ENCODE measurements around the gene SOCS1.

The SOCS1 gene

DNA sequence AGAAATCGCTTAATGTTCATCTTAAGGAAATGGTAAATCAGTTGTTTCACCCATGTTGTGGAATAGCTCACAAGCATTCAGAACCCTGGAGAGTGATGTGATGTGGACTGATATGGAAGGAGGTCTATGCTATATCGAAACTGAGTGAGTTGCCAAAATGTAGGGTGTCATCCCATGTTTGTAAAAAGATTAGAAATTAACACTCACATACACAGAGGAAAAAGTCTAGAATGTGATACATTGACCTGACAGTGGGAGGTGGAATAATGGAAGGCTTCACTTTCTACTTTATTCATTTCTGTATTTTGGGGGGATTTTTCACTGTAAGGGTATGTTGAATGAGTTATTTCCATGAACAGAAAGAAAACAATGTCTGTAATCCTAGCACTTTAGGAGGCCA is 29.8 kb upstream of the SOCS1 start:
- no peak for DNase-seq (ENCODE audit: low read depth in 2 of 2)

DNA sequence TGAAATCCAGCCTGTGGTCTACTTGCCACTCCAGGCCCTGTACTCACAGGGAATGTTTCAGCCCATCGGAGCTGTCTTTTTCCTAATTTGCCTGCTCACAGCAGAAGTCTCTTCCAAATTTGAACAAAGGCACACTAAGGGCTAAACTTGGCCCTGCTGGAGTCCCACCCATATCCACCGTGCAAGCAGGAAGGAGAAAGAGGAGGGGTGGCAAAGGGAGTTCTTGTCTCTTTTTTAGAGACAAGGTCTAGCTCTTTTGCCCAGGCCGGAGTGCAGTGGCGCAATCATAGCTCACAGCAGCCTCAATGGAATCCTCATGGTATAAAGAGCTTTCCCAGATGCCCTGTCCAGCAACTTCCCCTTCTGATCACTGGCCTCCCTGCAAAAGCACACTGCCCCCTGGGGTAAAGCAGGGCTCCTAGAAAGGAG is 27.8 kb upstream of the SOCS1 start:
- DNase-seq (ENCODE audit: low read depth in 2 of 2) = no peak

DNA sequence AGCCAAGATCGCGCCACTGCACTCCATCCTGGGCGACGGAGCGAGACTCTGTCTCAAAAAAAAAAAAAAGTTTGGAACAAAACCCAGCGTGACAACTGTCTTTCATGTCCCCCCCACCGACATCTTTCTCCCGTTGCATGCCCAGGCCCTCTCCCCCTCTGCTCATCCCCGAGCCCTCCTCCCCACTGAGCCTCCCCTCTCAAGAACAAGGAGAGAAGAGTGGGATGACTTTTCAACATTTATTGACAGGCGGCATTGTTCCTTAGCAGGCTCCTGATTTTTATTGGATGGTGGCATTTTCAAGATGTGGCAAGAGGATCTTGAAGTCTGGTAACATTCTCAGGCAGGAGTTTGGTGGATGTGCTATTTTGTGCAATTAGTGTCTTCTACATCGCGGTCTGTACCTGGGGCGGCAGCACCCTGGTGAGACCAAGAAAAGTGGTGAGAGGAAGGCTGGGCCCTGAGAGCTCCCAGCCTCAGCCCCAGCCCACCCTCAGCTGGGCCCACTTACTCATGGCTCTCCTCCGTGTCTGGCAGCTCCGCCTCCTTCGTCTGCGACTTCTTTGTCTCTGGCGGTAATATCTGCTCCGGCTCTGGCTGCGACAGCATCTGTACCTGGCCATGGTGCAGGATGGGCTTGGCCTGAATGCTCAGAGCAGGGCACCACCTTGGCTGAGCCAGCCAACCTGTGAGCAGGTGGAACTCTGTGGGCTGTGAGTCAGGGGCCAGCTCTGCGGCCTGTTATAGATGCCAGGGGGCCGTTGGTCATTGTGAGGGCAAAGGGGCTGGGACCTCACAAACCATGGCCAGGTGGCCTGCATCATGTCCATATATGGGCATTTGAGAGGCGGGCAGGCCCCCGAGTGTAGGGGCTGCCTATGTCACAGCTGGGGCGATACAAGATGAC is 24.9 kb upstream of the SOCS1 start, which contains the start of gene PRM1:
Gene PRM1 (minus strand): TSS at position 715 of the 907 bp plus-strand sequence. CDS start 92 bp downstream, at position 623.
- no peak for DNase-seq (ENCODE audit: low read depth in 2 of 2)

DNA sequence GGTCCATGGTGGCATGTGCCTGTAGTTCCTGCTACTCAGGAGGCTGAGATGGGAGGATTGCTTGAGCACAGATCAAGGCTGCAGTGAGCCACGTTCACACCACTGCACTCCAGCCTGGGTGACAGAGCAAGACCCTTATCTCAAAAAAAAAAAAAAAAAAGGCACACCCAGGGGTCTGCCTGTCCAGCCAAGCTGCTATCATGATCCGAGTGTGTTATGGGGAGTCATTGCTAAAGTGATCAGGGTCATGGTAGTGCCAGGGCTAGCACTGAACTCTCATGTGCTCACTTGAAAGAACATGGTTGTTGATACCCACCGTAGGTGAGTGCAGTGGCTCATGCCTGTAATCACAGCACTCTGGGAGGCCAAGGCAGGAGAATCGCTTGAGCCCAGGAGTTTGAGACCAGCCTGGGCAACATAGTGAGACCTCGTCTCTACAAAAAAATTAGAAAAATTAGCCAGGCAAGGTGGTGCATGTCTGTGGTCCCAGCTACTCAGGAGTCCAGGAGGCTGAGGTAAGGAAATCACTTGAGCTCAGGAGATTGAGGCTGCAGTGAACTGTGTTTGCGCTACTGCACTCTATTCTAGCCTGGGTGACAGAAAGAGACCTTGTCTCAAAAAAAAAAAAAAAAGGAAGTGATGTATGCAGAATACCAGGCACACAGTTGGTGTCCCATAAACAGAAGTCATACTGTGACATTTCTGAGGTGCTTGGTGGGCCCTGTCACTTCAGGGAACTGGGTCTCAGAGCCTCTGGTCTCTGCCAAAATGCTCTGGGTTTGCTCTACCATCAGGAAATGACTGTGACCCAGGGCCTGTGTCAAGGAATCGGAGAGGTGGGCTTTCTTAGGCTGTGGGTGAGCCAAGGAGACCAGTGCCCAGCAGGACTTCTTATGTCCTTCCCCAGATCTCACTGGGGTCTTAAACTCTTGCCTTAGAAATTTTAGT is 23.0 kb upstream of the SOCS1 start:
- DNase-seq (ENCODE audit: low read depth in 2 of 2) = no peak

DNA sequence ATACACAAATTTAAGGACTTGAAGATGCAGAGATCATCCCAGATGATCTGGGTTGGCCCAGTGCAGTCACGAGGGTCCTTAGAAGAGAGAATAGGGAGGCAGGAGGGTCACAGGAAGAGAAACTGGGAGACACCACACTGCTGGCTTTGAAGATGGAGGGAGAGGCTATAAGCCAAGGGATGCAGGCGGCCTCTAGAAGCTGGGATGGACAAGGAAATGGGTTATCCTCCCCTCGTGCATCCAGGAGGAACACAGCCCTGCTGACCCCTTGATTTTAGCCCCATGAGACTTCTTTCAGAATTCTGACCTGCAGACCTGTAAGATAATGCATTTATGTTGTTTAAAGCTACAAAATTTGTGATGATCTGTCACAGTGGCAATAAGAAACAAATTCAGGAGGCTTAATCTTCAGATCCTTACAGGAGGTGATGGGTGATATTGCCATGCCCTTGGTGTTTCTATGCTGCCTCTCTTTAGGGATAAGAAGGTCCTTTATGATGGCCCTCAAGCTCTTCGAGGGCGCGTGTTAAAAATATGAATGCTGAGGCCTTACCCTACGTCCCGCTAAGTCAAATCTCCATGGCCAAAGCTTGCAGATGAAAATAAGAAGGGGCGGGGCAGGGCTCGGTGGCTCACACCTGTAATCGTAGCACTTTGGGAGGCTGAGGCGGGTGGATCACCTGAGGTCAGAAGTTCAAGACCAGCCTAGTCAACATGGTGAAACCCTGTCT is 21.8 kb upstream of the SOCS1 start:
- DNase-seq (ENCODE audit: low read depth in 2 of 2) = no peak

DNA sequence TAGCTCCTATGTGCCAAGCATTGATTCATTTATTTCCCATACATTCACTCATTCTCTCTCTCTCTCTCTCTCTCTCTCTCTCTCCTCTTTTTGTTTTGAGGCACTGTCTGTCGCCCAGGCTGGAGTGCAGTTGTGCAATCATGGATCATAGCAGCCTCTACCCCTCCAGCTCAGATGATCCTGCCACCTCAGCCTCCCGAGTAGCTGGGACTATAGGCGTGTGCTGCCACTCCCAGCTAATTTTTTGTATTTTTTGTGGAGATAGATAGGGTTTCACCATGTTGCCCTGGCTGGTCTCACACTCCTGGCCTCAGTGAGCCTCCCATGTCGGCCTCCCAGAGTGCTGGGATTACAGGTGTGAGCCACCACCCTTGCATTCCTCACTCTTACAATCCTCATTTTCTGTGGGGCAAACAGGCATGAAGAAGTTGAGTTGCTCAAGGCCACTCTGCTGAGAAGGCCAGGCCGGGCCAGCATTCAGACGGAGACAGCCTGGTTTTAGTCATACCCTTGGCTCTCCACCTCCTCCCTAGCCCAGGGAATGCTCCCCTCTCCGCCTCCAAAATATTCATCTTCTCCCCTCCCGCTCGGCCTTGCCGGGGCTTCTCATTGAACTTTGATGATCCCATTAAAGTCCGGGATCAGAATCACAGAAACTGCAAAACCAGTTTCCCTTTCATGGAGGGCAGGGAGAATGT is 21.0 kb upstream of the SOCS1 start:
- DNase-seq (ENCODE audit: low read depth in 2 of 2) = no peak

DNA sequence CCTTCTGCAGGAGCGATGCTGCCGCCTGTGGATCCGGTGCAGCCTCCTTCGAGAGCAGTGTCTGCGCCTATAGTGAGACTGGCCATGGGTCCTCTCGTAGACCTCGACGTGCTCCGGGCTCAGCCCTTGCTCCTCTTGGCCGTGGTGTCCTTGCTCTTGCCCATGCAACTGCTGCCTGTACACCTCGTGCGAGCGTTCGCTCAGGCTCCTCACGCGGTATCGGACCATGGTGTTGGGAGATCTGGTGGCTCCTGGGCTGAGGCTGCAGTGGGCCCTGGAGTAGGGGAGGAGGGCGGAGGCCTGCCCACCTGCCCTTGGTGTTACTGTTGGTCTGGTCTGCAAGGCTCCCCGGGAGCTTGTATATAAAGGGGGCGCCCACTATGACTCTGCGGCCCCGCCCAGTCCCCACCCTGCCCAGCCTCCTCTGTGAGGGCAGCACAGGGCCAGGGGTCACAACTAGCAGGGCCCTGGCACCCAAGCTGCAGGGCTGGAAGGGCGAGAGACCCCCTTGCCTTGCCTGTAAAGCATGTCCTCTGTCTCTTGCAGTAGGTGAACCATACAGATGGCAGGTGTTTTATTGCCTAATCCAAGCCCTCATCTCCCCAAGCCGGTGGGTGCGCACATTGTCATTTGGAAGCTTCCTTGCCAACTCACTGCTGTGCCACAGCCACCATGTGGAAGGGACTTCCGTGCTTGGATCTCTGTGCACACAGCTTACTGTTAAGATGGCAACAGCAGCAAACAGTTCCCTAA is 20.3 kb upstream of the SOCS1 start, which contains the start of gene PRM2:
Gene PRM2 (minus strand): TSS at position 338 of the 753 bp plus-strand sequence. CDS start 110 bp downstream, at position 228.
- DNase-seq (ENCODE audit: low read depth in 2 of 2) = no peak

DNA sequence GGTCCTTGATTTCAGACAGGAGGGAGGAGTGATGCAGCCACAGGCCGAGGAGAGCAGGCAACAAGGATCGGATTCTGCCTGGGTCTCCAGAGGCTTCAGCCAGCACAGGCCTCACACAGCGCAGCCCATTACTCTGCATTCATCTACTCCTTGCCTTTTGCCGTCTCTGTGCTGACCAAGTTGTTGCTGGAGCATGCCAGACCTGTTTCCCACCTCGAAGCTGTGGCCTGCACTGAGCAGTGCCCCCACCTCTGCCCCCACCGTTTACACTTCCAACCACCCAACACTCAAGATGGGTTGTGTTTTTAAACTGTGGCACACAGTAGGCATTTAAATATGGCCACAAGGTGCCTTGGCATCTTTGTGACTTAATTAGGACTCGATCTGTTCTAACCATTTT is 19.0 kb upstream of the SOCS1 start:
- no peak for DNase-seq (ENCODE audit: low read depth in 2 of 2)

DNA sequence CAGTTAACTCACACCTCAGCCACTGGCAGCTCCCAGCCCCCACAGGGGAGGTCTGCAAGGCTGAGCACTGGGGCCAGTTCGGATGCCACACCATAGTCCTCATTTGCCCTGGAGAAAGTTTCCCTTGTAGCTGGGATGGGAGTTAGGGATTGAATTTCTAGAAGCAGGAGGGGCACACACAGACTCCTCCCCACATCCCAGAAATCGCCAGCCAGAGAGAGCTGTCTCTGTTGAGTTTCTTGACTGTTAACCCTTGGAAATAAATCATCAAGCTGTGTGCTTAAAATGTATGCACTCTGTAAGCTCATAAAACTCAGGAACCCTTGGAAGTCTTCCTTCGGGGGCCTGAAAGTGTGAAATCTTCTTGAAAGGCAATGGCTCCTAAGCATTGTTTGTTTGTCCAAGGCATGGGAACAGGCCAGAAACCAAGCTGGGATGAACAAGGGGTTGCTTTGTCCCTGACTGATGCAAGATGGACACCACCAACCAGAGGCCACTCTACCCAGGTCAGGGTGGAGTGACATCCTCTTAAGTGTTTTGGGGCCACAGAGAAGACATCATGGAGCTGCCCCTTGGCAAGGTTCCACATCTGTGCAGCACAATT is 17.8 kb upstream of the SOCS1 start:
- no peak for DNase-seq (ENCODE audit: low read depth in 2 of 2)

DNA sequence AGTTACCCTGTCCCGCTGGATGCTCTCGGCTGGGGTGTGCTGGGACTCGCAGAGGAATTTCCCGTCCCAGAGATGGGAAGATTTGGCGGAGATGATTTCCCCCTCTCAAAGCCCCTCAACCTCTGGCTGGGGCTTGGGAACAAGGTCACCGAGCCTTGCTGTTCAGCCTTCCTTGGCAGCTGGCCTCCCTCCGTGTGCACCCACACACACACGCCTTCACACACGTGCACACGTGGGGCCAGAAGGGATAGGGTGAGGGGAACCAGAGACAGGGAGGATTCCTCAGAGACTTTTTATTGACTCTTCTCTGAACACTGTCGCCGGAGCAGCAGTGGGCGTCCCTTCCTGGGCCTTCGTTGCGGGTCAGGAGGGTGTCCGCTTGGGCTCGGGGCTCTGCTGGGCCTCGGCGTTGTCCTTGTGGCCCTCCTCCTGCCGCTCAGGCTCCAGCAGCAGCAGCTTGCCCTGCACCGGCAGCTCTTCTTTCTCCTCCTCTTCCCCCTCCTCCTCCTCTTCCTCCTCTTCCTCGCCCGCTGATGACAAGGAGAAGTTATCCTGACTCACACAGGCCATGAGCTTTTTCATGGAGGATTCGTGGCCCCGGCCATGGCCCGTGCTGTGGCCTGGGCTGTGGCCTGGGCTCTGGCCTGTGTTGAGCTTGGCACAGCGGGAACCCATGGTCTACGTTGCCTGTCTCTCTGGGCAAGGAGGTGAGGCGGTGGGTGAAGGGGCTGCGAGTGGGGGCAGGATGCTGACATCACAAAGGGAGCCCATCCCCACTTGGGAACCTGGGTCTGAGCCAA is 17.1 kb upstream of the SOCS1 start, which contains the start of gene PRM3:
Gene PRM3 (minus strand): TSS at position 709 of the 800 bp plus-strand sequence. CDS start 34 bp downstream, at position 675.
- no peak for DNase-seq (ENCODE audit: low read depth in 2 of 2)

DNA sequence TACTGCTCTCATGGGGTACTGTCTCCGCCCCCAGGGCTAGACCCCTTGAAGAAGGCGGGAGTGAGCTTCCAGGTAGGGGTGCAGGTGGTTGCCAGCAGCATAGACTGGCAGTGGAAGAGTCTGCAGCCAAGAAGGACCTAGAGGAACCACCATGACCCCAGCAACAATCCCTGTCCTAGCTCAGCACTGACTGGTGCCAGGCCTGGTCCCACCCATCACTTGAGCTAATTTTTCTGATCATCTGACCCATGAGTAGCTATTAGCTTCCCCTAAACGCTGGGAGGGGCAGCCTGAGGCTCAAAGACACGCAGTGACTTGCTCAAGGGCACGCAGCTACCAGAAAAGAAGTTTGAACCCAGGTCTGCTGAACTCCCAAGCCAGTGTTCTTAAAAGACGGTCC is 16.5 kb upstream of the SOCS1 start:
- no peak for DNase-seq (ENCODE audit: low read depth in 2 of 2)

DNA sequence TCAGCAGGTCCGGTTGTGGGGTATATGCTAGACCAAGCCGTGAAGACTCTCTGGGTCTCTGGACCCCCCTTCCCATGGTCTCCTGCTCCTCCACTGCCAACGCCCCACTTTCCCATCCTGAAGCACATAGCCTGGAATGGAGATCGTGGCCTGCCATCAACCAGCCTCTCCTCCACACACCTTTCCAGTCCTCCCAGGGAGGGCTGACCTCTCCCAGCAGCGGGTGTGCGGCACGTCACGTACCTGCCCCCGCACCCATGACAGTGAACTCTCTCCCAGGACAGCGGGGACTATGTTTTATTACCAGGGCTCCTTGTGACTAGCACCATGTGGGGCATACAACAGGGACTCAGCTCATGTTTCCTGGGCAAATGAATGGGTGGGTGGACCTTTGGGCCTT is 15.6 kb upstream of the SOCS1 start:
- DNase-seq (ENCODE audit: low read depth in 2 of 2) = no peak

DNA sequence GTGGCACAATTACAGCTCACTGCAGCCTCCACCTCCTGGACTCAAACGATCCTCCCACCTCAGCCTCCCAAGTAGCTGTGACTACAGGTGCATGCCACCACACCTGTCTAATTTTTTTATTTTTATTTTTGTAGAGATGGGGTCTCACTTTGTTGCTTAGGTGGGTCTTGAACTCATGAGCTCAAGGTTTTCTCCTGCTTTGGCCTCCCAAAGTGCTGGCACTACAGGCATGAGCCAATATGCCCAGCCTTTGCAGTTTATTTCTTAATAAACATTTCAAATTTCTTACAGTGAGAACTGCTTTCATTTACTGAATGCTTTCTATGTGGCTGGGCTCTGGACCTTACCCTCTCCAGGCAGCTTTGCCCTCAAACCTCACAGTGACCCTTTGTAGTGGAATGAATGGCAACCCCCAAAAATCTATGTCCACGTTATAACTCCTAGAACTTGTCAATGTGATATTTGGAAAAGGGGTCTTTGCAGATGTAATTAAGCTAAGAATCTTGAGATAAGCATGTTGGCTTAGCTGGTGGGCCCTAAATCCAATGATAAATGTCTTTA is 14.7 kb upstream of the SOCS1 start:
- no peak for DNase-seq (ENCODE audit: low read depth in 2 of 2)

DNA sequence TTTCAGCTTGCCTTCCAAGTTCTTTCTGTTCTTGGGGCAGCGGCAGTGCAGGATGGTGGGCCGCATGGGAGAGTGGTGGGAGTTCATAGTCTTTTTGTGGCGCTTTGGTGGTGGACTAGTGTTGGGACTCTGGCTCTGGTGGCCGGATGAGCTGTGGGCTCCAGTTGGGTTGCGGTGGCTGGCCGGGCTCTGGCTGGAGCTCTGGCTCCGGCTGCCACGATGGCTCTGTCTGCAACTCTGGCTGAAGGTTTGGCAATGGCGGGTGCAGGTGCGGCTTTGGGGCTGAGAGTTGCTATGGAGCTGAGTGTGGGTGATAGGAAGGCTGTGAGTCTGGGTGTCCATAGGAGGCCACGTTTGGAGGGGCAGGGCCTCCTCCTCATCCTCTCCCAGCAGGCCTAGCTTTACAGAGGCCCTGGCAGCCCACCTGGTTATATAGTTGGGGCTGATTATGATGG is 12.9 kb upstream of the SOCS1 start, which contains the start of gene TNP2:
Gene TNP2 (minus strand): TSS at position 405 of the 455 bp plus-strand sequence. CDS start 63 bp downstream, at position 342.
- DNase-seq (ENCODE audit: low read depth in 2 of 2) = no peak

DNA sequence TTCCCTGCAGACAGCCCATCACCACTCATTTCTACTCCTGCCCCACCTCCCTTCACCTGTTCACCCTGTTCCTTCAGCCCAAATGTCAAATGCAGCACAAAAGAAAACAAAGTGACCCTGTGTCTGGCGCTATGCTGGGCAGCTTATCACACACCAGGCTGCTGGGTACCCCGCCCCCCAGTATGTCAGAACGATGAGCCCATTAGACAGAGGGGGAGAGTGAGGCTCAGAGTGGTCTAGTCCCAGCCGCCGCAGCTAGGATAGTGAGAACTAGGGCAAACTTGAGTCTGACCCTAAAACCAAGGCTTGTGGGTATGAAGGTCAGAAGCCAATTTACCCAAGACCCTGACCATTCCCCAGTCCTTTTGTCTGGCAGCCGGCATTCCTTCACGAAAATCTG is 9.1 kb upstream of the SOCS1 start:
- DNase-seq (ENCODE audit: low read depth in 2 of 2) = no peak

DNA sequence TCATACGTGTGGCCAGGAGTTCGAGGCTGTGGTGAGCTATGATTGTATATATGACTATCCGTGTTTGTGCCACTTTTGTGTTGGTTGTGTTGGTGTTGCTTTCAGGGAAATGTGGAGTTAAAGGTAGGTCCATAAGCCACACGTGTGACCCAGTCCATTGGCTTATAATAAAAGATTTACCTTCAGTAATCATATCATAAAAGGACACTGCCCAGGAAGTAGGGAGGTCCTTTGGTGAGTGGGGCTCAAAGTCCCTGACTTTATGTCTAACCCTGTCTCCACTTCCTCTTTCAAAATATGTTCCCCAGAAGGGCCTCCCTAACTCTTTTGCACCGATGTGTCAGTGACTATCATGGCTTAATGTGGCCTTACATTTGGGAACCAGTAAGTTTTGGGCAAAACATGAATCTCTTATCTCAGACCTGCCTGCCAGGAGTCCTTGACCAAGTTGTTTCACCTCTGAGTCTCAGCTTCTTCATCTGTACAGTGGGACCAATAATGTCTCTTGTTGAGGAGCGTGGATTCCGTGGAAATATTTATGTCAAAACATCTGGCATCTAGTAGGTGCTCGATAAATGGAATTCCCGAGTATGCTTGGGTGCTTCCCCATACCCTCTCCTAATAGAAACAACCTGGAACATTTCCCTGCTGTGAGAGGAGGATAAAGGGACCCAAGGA is 8.3 kb upstream of the SOCS1 start:
- DNase-seq (ENCODE audit: low read depth in 2 of 2) = no peak

DNA sequence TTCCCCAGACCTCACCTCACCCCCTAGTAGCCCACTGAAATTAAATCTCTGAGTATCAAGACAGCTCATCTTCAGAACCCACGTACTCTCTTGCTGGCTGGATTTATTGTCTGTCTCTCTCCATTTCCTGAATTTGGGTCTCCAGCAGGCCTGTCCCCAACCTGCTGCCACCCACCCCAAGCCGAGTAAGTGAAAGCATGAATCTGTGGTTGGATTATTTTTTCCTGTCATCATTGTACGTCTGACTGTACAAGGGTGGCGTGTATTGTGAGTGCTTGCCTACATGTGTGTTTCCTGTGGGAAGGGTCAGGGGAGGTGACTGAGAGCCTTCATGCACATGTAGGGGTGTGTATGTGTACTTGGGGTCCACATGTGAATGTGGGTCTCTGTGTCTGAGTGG is 7.7 kb upstream of the SOCS1 start:
- peak in 1 of 2 donors; percentile 62 for DNase-seq (ENCODE audit: low read depth in 2 of 2)

DNA sequence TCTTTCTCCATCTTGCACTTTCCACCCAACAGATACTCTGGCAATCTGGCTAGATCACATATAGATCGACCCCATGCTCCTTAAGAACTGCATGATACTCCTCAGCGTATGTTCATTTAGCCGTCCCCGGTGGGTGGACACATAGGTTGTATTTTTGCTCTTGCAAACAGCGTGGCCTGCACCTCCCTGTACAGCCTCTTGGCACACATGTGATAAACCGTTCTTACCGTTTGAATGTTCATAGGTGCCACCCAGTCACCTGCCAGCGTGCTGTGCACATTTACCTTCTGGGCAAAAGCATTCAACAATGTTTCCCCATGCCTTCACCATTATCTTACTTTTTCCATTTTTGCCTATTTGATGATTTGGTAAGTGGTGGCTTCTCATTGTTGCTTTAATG is 6.9 kb upstream of the SOCS1 start:
- no peak for DNase-seq (ENCODE audit: low read depth in 2 of 2)

Measured in stimulated activated CD8-positive, alpha-beta memory T cell treated with anti-CD3 and anti-CD28 coated beads, Interleukin-15, amount 100 ng/mL, for 48 hours (primary cell).